DMS53 treated with DMSO at 0.1 percent for 48 hours (cell line): Measurements from ENCODE around the gene CSRP1.
"Not testable (repeated sequence)": the region's sequence is repeated elsewhere in the genome, so short reads cannot be mapped to it uniquely, and the experiment has no call there.

Experiments used
- DNase-seq: peaks from one replicate; lab custom pipeline; 2025; ENCODE audit not compliant: unreplicated experiment; lab: John Stamatoyannopoulos, UW

Gene CSRP1

DNA sequence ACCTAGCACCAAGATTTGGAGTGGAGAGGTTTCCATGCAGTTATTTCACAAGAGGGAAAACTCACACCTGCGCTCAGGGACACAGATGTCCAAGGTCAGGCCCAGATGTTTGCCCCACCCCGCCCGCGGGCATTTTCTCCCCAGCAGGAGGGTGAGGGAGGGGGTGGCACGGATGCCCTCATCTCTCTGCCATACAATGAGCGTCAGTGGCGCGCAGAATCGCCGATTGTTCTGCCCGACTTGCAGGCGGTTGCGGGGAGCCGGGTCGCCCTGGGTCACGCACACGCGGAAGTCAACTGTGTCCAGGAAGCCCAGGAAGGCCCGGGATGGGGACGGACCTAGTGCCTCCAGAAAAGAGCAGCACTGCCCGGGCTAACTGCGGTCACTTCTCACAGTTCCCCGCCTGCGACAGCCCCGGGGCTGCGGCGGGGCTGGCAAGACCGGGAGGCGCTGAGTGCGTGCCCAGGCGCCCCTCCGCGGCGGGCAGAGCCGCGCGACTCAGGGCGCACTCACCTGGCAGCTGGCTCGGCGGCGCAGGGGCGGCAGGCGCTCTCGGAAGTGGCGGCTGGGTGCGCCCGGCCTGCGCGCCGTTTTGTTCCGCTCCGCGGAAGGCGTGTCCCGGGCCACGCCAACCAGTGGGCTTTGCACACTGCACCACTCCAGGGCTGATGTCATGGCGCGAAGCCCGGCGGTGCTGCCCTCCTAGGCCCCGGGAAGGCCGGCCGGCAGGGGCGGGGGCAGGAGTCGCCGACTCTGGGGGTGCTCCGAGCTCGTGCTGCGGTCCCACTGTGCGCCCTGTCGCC, at the start of gene CSRP1:
CSRP1 (minus strand) TSS at position 567 of the 803 bp plus-strand sequence. CDS start 10,820 bp downstream, outside the sequence.
- DNase-seq: peak; percentile 86

- DNase-seq: no peak
These were observed 48.6 kb upstream of the CSRP1 start for GRCh38 chr1:201555593-201555945.

DNA sequence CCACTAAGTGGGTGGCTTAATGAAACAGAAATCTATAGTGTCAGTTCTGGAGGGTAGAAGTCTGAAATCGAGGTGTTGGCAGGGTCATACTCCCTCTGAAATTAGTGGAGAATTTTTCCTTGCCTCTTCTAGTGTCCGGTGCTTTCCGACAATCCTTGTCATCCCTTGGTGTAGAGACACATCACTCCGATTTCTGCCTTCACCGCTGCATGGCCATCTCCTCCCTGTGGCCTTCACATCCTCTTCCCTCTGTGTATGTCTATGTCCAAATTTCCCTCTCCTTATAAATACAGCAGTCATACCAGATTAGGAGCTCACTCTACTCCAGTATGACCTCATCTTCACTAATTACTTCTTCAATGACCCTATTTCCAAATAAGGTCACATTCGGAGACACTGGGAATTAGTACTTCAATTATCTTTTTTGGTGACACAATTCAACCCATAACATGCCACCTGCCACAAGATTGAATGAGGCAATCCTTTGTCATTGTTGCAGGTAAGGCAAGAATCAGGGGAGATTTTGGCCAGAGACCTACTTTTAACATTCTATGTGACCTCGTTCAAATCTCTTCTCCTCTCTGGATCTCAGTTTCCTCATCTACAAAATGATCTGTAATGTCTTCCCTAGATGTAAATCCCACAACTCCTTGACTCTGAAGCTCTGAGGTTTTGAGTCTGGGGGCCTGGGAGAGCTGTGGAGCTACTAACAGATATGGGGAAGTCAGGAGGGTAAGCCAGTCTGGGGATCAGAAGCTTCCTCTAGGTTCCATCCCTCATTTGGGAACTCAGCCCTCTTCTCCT, 48.1 kb upstream of the CSRP1 start:
- no peak for DNase-seq

GRCh38 chr1:201554190-201554600, 47.3 kb upstream of the CSRP1 start:
- no peak for DNase-seq

GRCh38 chr1:201553496-201554189, 46.7 kb upstream of the CSRP1 start:
- DNase-seq: no peak

GRCh38 chr1:201552941-201553351, 46.0 kb upstream of the CSRP1 start:
- no peak for DNase-seq

DNA sequence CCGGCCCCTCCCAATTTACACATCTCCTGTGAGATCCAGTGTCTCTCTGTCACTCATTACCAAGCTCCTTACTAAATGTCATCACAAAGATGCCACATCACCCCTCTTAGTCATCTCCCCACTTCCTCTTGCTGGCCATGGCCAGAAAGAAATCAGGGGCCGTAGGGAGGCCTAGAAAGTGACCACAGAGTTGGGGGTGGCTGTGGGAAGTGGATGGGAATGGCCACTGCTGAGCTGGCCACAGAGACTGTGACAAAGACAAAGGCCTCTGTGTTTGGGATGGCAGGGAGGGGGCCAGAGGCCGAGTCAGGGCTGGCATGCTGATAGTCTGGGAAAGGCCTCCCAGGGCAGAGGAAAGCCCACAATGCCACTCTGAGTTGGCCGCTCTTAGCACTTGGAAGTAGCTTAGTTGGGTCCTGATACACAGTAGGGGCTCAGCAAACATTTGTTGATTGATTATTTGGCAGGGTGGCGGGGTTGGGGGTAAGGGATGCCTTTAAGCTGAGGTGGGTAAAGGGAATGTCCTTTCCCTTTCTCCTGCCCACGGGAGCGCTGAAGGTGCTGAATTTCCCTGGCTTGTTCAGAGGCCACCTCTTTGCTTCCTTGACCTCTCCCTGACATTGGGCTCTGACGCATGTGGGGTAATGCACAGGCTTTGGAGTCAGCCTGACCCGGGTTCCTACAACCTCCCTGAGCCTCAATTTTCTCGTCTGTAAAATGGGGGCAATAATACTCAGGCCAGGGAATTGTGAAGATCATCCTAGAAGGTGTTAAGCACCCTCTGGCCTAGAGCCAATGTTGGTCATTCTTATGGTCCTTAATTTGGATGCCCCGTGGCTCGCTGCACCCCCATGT, 45.2 kb upstream of the CSRP1 start:
- DNase-seq: no peak

- no peak for DNase-seq
These were observed 44.2 kb upstream of the CSRP1 start for GRCh38 chr1:201551096-201551495.

GRCh38 chr1:201549522-201549921, 42.6 kb upstream of the CSRP1 start:
- DNase-seq: not testable (repeated sequence)

- no peak for DNase-seq
These were observed 39.0 kb upstream of the CSRP1 start for GRCh38 chr1:201545851-201546492.

- no peak for DNase-seq
These were observed 37.8 kb upstream of the CSRP1 start for GRCh38 chr1:201544710-201545109.

GRCh38 chr1:201543871-201544642, 37.1 kb upstream of the CSRP1 start:
- DNase-seq: no peak

DNA sequence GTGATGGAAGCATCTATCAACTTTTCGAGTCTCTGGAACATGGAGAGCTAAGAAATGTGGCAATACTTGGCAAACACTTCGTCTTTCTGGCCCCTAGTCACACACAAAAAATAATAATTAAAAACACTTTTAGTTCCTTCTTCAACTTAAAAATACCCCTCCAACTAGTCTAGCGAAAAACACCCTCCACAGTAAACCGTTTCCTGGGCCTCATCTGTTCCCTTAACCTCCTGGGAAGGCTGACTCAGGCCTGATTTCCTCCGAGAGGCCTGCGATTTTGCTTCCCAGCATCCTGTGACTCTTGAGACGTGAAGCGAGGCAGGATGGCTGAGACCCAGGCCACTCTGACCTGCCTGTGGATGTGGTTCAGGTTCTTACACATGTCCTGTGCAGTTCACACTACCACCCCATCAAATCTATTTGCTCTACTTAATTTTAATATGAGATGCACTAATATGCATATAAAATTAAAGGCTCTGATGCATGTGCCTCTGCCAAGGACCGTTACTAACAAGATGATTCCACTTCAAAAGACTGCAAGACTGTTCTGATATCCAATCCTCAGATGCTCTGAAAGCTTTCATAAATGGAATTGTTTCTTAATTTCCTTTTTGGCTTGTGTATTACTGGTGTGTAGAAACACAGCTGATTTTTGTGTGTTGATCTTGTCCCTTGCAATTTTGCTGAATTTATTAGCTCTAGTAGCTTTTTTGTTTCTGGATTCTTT, 35.5 kb upstream of the CSRP1 start:
- no peak for DNase-seq

GRCh38 chr1:201540846-201541735, 34.2 kb upstream of the CSRP1 start:
- DNase-seq: no peak

GRCh38 chr1:201539561-201540431, 32.9 kb upstream of the CSRP1 start:
- peak; percentile 60 for DNase-seq

- DNase-seq: peak; percentile 72
These were observed 32.0 kb upstream of the CSRP1 start, which contains the start of gene NAV1 for GRCh38 chr1:201538612-201539551. TSS of gene NAV1 (plus strand) at chr1:201539127. CDS start at chr1:201622885, 83,758 bp downstream.
